Measurements from ENCODE around the gene MERTK.

Gene MERTK

DNA sequence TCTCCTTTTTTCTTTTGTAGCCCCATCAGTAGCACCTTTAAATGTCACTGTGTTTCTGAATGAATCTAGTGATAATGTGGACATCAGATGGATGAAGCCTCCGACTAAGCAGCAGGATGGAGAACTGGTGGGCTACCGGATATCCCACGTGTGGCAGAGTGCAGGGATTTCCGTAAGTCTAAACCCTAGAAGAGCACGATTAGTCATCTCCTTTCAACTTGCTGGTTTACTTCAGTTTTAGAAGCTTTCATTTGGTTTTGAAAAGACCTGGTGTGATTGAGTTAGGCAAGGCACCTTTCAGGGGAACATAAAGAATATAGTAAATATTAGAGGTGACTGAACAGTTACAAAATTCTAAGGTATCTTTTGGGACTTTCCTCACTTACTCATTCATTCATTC, 84.4 kb downstream of the MERTK start:
- no peak for DNase-seq

DNA sequence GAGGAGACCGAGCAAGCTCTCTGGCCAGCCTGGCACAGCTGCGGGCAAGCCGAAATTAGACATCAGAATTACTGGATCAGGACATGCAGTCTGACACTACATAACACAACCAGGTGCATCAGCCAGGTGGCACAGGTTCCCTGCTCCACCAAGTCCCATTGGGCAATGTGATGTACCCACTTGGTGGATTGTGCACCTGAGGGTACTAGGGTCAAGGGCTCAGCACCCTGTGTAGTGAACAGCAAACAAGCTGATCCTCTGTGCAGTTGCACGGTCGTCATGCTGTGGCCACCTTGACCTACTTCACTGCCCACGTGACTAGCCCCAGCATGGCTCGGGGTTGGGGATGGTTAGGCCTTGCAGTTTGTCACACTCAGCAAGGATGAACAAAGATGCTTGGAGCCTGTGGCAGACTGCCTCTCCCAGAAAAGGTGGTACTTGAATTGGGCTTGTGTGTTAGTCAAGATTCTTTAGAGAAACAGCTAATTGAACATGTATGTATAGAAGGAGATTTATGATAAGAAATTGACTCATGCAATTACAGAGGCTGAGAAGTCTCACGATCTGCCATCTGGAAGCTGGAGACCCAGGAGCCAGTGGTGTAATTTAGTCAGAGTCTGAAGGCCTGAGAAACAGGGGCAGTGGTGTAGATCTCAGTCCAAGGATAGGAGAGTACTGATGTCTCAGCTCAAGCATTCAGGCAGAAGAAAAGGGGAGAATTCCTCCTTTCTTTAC, 85.2 kb downstream of the MERTK start:
- DNase-seq: peak; percentile 55

DNA sequence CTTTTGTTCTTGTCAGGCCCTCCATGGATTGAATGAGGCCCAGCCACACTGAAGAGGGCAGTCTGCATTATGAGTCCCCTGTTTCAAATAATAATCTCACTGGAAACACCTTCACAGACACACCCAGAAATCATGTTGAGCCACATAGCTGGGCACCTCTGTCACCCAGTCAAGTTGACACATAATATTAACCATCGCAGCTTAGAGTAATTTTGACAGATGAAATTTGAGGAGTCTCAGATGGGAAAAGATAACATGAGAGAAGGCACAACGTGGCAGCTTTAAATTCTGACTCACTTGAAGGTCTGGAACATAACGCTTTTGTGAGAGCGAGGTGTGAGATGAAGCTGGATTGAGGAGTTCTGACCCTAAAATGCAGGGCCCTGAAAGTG, 85.8 kb downstream of the MERTK start:
- DNase-seq: peak; percentile 22

DNA sequence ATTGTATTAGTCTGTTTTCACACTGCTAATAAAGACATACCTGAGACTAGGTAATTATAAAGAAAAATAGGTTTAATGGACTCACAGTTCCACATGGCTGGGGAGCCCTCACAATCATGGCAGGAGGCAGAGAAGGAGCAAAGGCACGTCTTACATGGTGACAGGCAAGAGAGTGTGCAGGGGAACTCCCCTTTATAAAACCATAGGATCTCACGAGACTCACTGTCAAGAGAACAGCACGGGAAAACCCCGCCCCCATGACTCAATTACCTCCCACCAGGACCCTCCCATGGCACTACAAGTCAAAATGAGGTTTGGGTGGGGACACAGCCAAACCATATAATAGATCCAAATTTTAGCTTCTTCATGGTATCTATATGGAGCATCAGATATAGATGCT, 87.1 kb downstream of the MERTK start:
- no peak for DNase-seq

DNA sequence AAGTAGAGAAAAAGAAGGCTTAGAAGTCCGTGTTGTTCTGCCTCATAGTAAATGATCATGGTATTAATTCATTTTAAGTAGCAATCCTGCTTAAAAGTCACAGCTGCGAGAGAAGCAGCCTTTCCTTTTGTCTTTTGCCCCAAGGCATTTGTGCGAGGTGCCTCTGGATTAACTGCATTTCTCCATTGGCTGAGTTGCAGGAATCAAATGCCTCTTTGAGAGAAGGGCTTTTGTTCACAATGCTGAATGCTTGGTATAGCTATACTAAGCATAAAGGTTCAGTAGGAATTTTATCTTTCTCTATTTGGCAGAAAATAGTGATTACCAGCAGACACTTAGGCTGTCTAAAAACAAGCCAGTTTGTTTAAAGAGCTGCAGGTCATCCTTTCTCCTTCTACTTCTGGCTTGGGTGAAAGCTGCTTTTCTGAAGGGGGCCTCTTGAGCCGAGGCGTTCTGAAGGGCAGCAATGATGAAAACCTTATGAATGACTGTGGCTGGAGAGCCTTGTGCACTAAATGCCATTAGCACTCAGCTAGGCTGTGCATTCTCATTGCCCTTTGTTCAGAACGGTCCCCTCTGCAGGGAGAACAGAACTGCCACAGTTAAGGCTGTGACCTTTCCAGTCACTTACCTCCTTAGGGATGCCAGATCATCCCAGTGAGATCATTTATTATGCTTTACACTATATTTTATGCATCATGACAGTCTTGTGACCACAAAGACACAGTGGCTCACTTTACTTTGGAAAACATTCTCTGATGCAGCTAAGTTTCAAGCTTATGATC, 87.9 kb downstream of the MERTK start:
- peak; percentile 23 for DNase-seq

DNA sequence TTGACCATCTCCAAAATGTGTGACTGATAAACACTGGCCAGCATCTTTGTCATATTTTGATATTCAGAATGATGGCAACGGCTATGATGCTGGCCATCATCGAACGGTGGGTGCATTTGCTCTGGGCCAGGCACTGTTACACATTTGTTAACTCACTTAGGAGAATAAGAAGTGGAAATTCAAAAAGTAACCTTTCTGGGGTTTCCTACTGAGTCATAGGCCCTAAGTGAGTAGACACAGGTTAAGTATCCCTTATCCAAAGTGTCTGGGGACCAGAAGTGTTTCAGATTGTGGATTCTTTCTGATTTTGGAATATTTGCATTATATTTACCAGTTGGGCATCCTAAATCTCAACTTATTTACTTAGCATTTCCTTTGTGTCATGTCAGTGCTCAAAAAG, 92.0 kb downstream of the MERTK start:
- no peak for DNase-seq

DNA sequence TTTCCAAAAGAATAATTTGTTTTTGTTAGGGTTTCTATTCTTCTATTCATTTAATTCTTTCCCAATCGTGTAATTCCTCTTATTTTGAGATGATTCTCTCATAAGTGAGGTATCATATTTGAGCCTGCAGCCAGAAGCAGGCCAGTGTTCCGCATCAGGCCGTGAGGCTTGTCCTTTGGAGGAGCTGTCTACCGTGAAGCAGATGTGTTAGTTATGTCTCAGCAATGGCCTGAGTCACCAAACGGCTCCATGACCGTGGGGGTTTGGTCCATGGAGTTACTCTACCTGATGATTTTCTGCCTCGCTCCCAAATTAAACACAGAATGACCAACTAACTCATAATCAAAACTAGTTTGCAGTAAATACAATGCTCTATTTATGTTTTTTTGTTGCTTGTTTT, 92.4 kb downstream of the MERTK start:
- DNase-seq: peak; percentile 18

DNA sequence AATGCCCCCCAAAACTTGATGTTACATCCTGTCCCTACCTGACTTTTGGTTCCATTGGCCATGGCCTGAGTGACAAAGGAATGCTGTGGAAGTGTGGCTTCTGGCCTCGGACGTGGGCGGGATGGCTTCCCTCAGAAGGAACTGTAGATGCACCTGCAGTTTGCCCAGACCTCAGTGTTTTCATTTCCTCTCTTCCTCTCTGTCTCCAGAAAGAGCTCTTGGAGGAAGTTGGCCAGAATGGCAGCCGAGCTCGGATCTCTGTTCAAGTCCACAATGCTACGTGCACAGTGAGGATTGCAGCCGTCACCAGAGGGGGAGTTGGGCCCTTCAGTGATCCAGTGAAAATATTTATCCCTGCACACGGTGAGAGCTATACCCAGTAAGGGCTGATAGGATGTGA, 95.6 kb downstream of the MERTK start:
- no peak for DNase-seq

DNA sequence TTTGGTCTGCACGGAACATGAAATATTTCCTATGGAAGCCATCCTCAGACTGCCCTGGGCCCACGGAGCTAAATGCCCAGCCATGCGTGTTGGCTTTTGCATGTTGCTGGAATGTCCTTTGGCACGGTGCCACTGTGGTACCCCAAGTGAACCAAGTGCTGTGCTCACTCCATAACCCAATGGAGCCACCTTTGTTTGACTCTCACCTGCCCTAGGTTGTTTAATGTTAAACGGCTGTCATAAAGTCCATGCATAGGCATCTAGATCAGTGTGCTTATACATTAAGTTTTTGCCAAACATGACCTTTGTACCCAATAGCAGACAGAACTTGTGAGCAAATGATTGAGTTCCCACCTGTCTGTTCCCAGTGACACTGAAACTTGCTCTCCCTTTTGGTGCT, 96.7 kb downstream of the MERTK start:
- DNase-seq: no peak

DNA sequence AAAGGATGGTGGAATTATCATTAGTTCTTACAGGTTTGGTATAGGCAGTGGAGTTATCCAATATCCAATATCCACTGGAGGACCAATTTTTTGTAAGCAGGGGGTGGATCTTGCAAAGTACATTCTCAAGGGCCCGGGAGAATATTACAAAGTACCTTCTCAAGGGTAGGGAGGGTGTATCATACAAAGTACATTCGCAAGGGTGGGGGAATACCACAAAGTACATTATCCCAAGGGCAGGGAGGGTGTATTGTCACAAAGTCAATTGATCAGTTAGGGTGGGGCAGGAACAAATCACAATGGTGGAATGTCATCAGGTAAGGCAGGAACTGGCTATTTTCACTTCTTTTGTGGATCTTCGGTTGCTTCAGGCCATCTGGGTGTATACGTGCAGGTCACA, 101.4 kb downstream of the MERTK start:
- DNase-seq: no peak

DNA sequence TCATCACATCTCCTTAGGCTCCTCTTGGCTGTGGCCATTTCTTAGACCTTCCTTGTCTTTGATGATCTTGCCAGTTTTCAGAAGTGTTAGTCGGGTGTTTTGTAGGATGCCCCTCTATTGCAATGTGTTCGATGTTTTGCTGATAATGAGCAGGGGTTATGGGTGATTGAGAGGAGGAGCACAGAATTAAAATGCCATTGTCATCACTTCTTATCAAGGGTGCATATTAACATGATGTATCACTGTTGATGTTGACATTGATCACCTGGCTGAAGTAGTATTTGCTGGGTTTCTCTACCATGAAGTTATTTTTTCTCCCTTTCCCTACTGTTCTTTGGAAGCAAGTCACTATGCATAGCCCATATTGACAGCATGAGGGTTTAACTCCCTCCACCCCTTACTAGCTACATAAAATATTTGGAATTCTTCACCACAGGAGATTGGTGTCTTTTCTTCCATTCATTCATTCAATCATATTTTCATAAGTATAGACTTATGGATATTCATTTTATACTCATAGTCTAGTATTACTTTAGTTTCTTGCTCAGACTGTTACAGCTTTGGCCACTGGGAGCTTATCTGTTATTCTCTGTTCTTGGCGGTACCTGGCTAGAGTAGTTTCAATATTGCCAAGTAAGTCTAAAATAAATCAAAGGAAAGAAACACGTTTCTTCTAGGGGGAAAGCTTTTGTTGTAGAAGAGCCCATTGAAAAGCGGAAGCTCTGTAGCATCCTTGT, 102.2 kb downstream of the MERTK start:
- no peak for DNase-seq

DNA sequence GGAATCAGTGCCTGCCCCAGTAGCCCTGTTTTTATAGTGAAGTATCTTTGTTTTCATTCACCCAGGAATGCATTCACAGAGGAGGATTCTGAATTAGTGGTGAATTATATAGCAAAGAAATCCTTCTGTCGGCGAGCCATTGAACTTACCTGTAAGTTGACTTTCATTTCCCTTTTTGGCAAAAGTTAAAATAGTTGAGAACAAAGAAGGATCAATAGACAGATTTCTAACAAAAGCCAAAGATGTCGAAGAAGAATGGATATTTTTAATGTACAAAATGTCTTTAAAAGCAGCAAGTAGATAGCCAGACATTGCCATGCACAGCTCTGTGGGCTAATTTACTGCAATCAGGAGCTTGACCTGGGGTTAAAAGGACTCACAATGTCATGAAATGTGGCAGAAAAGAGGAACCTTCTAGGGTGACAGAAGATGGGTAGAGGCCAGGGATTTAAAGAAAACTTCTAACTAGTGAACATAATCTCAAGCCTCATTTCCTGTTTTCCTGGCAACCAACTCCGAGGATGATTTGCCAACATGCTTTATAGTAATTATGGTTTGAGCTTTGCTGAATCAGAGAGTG, 102.8 kb downstream of the MERTK start:
- DNase-seq: peak; percentile 22

DNA sequence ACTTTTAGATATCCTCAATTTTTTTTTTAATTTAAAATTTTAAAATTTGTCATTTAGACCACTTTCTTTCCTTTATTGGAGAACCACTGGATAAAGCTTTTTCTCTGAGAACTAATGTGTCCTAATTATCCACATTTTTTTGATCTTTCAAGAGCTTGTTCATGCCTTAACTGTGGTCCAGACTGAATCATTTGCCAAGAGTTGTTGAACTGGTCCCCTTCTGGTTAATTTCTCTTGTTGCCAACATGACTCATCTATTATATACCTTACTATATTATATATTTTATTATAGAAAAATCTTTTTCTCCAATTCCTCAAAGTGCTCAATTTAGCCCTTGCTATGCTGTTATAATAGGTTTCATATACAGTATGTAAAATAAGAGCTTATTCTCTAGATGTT, 103.5 kb downstream of the MERTK start:
- peak; percentile 32 for DNase-seq

DNA sequence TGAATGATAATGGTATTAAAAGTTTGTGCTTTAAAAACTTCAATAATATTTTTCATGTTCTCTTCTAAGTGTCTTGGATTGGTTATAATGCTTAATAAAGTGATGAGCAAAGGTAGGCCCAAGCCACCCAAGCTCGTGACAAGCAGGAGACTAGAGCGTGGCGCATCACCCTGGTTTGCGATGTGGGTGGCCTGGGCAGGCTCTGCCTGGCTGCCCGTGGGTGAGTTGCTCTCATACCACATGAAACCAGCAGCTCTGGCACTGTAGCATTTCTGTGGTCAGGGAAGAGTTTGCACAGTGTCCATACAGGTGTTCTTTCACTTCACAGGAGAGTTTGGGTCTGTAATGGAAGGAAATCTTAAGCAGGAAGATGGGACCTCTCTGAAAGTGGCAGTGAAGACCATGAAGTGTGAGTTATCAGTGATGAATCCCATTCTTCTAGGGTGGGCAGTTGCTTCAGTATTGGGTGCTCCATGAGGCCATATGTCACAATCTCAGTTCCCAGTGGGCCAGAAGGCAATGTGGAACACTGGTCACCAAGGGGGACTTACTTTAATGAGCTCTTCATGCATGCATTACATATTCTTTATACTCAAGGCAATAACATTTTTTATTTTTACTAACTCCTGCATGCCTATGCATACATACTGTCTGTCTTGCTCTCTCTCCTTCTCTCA, 105.3 kb downstream of the MERTK start:
- no peak for DNase-seq

DNA sequence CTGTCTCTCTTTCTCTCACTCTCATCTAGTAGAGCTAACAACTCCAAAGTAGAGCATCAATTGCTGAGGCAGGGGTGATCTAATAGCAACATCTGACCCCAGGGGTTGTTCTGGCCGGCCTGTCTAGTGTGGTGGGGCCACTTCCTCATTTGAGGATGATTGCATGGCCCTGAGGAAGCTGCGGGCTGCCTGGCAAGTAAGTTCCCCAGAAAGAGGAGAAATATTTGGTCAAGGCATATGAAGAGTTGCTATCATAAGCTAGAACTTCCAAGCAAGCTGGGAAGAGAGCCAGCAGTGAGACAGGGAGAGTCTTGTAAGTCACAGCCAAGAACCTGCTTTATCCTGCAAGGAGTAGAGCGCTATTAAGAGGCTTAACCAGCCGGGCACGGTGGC, 105.8 kb downstream of the MERTK start:
- DNase-seq: no peak

DNA sequence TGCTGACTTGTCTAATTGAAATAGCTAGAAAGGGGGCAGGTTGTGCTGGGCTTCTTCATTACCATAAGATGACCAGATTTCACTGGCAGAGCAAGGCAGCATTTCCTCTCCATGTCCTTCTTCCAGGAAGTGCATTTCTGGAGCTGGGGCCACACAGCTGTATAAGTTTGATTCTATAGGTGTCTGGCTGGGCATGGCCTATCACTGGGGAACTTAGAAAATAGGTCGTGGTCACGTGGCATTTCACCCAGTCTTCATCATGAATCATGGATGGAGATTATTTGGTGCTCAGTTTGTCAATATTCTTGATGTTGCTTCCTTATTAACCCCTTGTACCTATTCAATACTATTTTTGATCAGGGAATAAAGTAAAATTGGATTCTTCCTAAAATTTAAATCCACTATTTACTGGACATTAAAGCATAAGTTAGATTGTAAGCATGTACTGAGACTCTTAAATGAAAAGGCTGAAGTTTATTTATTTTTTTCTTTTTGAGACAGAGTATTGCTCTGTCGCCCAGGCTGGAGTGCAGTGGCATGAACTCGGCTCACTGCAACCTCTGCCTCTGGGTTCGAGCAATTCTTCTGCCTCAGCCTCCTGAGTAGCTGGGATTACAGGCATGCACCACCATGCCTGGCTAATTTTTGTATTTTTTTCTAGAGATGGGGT, 107.1 kb downstream of the MERTK start:
- DNase-seq: no peak

DNA sequence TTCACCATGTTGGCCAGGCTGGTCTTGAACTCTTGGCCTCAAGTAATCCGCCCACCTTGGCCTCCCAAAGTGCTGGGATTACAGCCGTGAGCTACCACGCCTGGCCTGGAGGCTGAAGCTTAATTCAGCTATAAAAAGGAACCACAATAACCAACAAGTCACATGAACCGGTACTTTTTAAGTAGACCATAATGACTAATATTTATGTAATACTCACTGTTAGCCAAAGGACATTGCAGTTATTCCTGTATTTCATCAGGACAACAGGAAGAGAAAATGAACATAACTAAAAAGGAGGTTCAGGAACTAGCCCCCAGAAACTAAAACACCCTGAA, 107.6 kb downstream of the MERTK start:
- DNase-seq: peak; percentile 20

DNA sequence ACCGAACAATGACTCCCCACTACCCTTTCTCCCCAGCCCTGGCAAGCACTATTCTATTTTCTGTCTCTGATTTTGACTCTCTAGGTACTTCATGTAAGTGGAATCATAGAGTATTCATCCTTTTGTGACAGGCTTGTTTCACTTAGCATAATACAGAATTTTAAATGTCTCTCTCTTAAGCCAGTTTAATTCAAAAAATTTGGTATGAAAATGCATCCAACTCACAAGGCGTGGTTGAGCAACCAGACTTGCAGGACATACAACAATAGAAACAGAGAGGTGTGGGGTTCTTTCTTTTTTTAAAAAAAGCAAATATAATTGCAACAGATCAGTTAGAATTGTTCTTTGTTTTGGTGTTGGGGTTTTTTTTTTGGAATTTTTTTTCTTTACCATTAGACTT, 109.1 kb downstream of the MERTK start:
- no peak for DNase-seq

DNA sequence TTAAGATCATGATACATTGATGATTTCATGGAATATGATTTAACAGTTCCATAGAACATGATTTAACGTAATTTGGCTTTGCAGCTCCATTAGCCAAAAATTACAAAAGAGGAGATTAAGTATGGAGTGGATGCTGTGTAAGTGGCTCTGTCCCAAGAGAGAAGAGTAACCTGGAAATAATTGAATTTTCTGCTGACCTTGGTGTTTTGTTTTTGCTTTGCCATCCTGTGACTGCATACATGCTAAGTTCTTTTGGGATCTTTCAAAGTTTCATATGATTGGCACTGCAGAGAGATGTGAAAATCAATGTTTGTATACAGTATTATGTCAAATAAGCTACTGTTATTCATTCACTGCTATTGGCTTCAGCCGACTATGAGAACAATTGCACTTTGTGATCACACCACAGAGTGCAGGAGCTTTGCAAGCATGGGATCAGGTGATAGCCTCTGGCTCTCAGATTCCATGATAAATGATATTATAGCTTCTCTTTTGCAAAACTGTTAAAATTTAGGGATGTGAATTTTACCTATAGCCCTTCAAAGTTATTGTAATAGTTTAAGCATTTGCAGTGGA, 110.6 kb downstream of the MERTK start:
- no peak for DNase-seq

DNA sequence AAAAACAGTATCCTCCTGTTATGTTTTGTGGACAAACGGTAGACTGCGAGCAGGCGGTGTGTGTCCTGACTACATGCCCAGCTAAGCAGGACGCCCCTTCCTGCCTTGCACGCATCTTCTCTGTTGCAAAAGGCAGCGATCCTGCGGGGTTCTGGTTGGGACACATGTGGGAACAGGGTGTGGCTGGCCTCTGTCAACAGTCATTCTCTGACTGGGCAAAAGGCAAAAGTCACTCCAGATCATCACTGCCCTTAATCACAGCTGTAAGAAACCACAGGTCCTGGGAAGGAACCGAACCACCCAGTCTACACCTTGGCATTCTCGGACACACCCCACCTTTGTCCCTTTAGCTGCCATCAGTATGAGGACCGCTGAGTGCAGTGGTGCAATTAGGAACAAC, 112.3 kb downstream of the MERTK start:
- DNase-seq: no peak

DNA sequence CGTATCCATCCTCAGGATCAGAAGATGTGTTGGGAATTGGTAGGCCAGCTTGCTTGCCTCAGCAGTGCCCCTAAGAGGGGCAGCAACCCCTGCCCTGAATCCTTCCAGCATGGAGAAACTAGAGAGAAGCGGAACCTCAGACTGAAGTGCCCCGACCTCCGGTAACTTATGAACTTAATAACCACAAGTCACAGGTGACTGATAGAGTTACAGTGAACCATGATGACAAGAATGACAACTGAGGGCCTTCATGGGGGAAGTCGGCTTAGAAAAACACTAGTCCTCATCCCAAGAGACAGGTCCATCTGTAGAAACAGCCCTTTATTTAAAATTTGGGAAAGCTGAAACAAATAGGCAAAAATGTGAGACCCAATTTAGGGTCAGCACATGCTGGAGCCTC, 114.1 kb downstream of the MERTK start:
- no peak for DNase-seq

DNA sequence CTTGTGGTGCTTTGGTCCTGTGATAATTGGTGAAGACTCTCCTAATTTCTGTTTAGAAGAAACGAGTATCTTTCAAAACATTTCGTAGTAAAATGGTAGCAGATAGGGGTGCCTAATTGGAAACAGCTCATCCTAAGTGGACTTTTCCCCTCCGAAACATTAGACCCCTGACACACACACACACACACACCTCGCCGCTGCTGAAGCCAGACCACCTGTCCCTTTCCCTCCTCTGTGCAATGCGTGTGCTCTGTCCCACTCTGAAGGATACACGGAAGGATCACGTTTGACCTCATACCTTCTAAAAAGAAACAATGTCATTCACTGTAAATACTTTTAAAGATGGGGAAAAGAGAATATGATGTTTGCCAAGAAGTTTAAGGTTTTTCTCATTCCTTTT, 120.4 kb downstream of the MERTK start:
- no peak for DNase-seq
